GM21529 (cell line): ENCODE data around the gene PMM1.
"Not testable (repeated sequence)": the region's sequence is repeated elsewhere in the genome, so short reads cannot be mapped to it uniquely, and the experiment has no call there.

Source experiments
- ATAC-seq: cut with Tn5 transposase; IDR thresholded peaks from one replicate; pipeline ENCODE4 v1.9.1; 2021; ENCODE audit not compliant: unreplicated experiment

The PMM1 gene

DNA sequence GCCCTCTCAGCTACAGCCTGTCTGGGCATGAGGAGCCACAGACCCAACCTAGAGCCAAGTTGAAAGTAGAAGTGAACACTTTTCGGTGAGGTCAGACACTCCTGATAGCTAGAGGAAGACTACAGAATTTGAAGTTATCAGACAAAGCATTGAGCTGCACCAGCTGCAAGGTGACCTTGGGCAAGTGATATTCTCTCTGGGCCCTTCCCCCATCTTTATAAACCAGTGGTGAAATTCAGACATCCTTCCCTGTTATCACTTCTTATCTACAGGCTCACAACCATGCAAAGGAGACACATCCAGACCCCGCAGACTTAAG lies 8.0 kb upstream of the PMM1 start:
- no peak for ATAC-seq

DNA sequence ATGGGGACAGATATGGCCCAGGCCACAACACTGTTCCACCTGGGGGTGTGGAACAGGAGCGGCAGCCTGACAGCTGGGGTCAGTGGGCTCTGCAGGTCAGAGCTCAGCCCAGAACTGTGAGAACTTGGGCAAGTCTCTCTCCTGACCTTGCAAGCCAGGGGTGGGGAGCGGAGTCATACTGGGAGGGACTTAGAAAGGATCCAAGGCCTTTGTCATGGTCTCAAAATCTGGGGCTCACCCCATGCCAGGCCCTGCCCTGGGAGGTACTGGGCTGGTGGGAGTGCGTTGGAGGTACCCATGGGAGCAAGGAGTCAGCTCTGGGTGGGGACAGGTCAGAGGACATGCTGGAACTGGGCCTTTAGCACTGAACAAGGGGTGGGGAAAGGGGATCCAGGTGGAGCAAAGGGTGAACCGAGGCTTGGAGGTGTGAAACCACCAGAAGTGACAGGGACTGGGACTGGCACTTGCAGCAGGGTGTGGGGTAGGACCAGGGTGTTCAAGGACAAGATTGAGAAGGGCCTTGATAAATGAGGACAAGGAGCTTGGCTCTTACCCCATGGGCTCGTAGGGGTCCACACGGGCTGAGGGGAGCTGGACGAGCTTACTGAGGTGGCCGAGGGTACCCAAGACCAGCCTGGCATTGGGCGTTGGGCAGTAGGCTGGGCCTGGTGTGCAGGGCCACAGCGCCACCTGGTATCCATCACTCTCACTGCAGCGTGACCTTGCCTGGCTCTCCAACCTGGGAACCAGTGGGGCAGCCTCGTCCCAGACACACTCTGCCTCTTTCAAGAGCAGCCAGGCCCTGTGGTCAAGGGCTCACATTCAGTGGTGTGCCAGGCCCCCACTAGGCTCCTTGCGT lies 7.4 kb upstream of the PMM1 start:
- ATAC-seq, result no peak

DNA sequence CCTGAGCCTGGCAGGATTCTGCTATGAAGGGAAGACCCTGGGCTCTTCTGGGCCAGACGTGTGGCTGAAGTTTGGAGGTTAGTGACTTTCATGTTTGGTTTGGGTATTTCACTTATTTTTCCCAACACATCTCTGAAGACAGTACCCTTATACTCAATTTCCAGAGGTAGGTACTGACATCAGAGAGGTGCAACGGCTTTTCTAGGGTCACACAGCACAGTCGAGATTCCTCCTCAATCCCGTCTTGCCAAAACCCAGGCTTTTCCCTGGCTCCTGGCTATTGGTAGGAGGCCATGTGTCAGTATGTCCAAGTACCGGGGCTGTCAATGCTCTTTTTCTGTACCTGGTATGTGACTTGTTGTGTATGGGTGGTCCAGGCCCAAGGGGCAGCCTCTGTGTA lies 6.1 kb upstream of the PMM1 start:
- ATAC-seq, result no peak

DNA sequence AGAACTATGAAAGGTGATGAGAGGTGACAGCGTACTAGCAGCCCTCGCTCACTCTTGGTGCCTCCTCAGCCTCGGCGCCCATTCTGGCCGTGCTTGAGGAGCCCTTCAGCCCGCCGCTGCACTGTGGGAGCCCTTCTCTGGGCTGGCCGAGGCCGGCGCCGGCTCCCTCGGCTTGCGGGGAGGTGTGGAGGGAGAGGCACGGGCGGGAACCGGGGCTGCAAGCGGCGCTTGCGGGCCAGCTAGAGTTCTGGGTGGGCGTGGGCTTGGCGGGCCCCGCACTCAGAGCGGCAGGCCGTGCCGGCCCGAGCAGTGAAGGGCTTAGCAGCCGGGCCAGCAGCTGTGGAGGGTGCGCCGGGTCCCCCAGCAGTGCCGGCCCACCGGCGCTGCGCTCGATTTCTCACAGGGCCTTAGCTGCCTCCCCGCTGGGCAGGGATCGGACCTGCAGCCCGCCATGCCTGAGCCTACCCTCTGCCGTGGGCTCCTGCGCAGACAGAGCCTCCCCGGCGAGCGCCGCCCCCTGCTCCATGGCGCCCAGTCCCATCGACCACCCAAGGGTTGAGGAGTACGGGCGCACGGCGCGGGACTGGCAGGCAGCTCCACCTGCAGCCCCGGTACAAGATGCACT lies 3.8 kb upstream of the PMM1 start:
- not testable (repeated sequence) for ATAC-seq

DNA sequence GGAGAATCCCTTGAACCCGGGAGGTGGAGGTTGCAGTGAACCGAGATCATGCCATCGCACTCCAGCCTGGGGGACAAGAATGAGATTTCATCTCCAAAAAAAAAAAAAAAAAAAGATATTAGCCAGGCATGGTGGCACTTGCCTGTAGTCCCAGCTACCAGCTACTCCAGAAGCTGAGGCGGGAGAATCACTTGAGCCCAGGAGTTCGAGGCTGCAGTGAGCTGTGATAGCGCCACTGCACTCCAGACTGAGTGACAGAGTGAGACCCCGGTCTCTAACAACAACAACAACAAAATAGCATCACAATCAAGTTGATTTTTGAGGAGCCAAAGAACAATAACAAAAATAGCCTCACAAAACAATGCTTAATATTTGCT lies 2.3 kb downstream of the PMM1 start:
- no peak for ATAC-seq

DNA sequence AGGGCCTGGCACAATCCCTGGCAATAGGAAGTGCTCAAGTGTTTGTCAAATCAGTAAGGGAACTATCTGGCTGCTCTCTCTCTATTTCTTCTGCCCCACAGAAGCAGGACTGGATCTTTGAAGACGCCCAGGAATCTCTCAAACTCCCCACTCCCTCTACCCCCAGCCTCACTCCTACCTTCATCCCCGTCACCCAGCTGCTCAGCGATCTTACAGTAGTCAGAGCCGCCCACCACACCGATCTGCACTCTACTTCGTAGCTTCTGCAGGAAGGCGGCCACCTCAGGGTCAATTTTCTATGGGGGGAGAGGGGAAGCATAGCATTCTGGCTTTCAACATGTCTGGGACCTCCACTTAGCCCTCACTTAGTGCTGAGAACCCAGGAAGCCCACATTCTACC lies 3.7 kb downstream of the PMM1 start:
- no peak for ATAC-seq

DNA sequence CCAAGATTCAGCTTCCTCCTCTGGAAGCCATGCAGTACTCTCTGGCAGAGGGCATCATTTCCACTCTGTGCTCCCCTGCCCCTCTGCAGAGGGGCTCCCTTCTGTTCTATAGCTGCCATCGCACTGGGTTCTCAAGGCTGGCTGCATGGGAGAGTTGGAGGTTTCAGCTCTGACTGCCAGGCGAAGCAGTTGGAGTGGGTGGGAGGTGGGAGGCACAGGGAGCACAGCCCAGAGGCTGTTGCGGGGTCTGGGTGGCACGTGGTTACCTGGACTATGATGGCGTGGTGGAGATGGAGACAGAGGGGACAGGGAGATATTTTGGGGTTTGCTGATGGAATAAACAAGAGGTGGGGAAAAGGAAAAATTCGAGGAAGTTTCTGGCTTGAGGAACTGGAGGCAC lies 4.8 kb downstream of the PMM1 start:
- no peak for ATAC-seq

DNA sequence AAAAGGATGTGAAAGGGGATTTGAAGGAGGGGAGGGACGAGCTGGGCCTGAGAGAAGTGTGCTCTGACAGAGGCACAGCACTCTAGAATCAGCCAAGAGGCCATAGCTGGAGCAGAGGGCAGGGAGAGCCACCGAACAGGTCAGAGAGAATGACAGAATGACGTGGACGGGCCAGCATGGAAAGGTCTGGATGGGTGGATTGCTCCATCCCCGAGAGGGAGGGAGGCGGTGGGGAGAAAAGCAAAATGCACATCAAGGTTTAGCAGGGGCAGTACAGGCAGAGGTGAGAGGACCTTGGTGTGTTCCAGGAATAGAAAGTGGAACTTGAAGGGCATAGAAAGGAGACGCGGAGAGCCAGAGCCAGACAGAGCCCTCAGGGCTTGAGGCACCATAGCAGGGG lies 6.9 kb downstream of the PMM1 start:
- no peak for ATAC-seq

DNA sequence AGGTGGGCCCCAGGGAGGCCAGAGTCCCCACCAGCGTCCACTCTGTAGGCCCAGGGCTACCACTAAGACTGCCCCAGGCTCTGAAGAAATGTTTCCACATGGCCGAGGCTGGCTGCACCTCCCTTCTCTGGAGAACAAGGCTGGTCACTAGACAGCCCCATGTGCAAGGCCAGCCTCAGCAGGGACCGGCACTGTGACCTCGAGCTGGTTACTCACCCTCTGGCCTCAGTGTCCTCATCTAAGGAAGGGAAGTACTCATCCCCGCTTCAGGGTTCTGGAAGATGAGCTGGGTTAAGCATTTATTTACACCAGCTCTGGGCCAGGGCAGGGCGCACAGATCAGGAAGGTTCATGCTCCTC lies 9.7 kb downstream of the PMM1 start:
- ATAC-seq, result no peak

DNA sequence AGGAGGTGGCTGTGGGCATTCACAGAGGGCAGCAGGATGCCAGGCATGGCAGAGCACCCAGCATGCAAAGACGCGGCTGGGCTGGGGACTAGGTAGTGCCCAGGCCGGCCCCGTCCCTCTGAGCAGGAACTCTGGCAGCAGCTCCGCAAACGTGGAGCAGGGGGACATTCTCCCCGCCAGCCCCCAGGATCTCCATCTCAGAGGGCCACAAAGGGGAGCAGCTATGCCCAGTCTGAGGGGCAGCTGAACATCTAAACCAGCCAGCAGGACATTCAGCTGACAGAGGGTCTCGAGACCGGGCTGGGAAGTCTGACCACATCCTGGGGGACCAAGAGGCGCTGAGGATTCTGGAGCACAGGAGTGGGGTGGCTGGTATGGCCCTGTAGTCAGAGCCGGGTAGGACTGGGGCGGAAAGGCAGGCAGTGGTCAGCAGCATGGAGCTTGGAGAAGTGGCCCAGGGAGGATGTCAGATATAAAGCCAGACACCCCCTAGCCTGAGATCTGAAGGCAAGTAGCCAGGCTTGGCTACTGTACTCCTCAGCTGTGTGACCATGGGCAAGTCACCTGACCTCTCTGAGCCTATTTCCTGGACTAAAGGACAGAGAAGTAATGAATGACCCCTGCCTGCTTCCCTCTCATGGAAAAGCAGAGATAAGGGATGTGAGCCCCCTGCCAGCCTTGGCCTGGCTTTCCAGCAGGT lies 10.2 kb downstream of the PMM1 start:
- no peak for ATAC-seq

DNA sequence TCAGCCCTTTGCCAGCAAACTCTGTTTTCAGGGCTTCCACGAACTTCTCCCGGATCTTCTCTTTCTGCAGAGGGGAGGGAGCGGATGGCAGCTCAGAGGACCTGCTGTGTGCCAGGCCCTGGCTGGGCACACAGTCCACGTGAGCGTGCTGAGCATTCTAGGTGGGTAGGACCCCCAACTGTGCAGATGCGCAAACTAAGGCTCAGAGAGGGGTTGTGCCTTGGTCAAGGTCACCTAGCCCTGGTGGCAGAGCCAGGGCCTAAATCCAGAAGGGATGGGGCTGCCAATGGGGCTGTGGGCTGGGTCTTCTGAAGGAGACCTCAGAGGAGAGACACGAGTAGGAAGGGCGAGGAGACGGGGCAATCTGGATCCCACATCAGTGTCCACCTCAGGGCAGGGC lies 10.8 kb downstream of the PMM1 start:
- no peak for ATAC-seq

DNA sequence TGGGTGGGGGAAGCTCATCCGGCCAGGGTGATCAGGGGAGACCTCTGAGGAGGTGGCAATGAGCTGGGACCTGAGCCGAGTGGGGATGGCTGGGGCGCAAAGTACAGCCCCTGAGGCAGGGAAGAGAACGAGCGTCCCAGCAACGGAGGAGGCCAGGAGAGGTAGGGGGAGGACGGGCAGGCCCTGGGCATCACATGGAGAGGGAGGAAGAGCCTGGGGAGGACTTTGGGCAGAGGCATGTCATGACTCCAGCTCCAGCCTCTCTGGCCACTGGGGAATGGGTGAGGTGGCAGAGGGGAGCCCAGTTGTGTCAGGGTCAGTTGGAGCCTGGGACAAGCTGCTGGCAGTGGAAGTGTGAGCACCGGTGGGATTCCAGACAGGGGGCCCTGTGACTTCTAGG lies 11.5 kb downstream of the PMM1 start:
- ATAC-seq, result no peak

DNA sequence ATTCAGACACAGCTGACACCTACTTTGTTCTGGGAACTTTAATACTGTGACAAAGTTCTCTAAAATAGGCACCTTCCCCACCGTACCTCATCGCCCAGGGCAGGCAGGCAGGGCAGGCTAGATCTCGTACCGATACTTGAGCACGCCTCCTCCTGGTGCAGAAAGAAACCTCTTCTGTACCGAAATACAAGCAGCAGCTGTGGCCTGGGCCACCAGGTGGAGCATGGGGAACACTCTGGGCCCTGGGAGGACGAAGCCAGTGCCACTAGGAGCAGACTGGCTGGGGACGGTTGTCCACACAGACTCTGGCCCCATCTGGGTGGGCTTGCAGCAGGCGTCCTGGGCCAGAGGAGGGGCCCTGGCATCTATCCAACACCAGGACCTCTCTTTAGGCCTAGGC lies 12.8 kb downstream of the PMM1 start:
- ATAC-seq, result no peak

DNA sequence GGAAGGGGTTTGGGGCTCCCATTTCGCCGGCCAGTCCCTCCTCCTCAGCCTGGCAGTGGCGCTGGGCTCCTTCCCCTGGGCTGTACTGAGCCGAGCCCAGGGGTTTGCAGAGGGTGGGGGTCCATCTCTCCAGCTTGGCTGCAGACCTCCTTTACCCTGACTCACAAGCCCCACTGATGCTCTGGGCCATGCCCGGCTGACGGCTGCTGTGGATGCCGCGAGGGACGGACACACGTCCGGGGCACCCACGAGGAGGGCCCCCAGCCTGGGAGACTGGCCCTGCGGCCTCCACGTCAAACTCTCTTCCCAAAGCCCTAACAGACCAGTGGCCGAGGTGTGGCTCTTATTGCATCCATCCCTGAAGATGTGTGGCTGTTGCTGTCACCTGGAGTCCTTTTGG lies 14.1 kb downstream of the PMM1 start:
- no peak for ATAC-seq

DNA sequence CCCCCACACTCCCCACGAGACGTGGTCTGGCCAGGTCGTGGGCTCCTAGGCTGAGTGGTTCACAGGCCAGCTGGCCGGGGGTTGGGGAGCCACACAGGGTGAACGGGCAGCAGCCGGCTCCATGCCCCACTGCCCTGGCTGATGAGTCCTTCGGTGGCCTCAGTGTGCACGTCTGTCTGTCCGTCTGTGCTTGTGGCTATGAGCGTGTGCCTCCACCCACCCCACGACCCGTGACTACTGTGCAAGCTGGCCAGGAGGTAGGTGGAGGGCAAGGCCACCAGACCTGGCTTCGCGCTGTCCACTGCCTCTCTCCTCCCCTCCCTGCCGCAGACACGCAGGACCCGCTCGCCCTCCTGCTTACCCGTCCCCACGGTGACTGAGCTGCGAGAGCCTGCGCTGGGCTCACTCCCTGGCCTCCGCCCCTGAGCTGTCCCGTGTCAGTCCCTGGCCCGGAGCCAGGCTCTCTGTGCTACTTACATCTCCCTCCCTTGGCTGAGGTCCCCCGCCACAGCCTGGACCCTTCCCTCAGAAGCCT lies 14.7 kb downstream of the PMM1 start:
- ATAC-seq, result no peak

DNA sequence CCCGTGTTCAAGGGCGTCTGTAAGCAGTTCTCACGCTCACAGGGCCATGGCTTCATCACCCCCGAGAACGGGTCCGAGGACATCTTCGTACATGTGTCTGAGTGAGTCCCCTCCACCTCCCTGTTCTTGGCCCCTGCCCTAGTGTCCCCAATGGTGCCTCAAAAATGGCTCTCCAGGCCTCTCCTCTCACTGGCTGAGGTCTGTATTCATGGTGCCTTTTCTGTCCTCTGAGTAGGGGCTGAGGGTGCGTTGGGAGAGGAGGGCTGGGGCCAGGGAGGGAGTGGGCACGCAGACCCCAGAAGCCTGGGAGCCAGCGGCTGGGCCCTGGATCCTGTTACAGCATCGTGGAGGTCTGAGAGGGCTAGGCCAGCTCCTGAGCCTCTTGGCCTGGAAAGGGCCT lies 16.0 kb downstream of the PMM1 start:
- no peak for ATAC-seq

DNA sequence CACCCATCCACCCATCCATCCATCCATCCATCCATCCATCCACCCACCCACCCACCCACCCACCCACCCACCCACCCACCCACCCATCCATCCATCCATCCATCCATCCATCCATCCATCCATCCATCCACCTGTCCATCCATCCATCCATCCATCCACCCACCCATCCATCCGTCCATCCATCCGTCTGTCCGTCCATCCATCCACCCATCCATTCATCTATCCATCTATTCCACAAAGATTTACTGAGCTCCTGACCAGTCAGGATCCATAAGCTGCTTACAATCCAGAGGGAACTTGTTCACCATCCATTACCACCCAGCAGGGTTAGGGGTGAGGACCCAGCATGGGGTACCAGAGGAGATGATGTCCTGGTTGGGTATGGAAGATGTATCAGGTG lies 17.3 kb downstream of the PMM1 start:
- ATAC-seq, result not testable (repeated sequence)

DNA sequence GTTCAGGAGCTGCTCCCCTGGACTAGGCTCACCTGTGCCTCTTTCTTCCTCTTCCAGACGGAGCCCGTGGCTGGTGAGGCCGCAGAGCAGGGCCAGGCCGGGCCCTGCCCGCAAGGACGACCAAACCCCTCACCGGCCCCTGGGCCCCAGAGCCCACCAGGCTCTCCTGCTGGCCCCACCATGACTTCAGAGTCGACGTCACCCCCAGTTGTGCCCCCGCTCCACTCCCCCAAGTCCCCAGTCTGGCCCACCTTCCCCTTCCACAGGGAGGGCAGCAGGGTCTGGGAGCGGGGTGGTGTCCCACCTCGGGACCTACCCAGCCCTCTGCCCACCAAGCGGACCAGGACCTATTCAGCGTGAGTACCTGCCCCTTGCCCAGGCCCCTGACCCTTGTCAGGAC lies 17.9 kb downstream of the PMM1 start:
- ATAC-seq, result no peak

DNA sequence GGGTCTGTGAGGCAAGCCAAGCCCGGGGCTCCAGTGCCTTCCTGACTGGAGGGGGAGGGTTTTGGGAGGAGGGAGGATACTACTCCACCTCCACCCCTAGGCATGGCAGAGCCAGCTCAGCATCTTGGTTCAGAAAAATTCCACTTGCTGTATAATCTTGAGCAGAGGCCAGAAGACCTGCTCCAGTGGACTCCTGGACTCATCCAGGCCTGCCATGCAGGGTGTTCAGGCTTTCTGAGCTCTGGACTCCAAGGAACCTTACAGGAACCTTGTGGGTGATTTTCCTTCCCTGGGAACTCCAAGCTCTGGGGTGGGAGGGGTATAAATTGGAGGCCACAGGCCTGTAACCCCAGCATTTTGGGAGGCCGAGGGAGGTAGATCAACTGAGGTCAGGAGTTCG lies 19.4 kb downstream of the PMM1 start:
- no peak for ATAC-seq

DNA sequence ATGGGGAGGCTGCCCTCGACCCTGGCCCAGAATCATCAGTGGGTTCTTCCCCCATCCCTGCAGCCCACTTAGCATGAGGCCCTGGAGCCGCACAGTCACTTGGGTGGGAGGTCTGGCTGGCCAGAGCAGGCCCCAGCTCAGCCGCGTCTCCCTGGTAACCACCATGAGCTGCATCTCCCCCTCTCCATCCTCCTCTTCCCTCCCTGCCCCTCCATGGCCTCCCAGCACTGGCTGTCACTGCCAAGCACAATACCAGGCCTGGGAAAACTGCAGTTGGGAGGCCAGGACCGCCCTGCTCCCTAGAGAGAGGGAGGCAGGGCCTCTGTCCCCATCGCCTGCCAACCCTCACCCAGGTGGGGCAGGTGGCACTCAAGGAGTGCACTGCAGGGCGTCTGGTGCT lies 20.8 kb downstream of the PMM1 start:
- ATAC-seq, result no peak

DNA sequence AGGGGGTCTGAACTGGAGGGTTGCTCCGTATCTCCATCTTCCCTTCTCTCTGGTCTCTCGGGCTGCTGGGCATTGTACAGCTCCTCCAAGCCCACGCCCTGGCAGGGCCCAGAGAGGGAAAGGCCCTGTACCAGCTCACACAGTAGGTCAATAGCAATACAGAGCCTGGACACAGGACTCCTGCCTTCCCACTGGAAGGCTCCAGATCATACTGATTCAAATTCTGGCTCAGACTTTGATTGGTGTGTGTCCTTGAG lies 22.2 kb downstream of the PMM1 start:
- no peak for ATAC-seq

DNA sequence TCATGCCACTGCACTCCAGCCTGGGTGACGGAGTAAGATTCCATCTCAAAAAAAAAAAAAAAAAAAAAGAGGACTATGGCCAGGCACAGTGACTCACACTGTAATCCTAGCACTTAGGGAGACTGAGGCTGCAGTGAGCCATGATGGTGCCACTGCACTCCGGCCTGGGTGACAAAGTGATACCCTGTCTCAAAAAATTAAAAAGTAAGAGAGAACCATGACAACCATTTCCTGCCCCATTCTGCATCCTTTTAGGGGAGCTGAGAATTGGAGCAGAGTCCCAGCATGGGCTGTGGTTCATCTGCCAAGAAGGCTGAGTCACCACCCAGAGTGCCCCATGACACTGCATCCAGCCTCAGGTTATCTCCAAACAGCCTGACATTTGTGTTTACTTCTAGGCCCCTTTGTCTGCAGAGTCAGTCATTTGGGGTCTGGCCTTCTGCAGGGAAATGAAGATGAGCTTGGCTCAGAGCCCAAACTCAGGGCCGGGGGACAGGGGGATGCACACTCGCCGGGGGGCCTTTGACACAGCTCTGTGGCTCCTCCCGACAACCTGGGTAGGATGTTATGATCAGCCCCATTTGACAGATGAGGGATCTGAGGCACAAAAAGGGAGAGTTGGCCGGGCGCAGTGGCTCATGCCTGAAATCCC lies 24.1 kb downstream of the PMM1 start:
- no peak for ATAC-seq
